Measurements from ENCODE around the gene SPEN.
"Not testable (repeated sequence)": the region's sequence is repeated elsewhere in the genome, so short reads cannot be mapped to it uniquely, and the experiment has no call there.

The SPEN gene

DNA sequence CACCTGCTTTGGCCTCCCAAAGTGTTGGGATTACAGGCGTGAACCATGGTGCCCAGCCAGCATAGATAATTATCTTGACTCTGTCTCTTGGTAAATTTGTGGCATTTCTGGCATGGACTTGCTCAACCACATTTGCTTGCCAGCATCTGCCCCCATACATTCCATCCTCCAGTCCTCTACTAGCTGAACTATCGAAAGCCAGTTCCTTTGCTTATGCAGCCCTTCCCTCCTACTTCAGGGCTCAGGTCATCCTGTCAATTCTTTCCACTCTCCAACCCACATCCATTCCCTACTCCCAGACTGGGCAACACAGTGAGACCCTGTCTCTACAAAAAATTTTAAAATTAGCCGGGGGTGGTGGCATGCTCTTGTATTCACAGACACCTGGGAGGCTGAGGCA lies 27.0 kb upstream of the SPEN start:
- Mint-ChIP-seq H3K36me3 (no peaks in the 10 kb centered on the region), H3K27ac (no peak overlapping the region), H3K9me3 (no peaks in the 10 kb centered on the region), H3K27me3 (no peaks in the 10 kb centered on the region), H3K4me3 (no peak overlapping the region), H3K4me1 (peaks cover 11% of the 10 kb centered on the region)
- CTCF ChIA-PET: no interaction called here
- DNase-seq: no peak

DNA sequence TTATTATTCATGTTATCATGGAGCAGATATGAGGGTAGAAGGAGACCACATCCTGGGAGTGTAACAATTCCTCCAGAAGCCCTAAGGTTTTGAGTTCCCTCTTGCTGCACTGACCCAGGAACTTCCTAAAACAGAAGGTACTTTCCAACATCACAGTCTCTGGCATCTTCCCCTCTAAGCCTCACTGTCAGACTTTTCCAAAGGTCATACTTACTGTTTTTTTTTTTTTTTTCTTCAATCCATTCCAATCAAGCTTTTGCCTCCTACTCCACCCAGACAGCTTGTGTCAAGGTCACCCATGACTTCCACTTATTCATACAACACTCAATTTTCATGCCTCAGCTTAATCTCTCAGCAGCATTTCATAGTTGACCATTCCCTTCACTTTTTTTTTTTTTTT lies 21.7 kb upstream of the SPEN start:
- peaks cover 5% of the 10 kb centered on the region for H3K36me3 Mint-ChIP-seq
- no peak overlapping the region for H3K27ac Mint-ChIP-seq
- CTCF ChIA-PET: no interaction called here
- H3K4me1 Mint-ChIP-seq: peaks cover 25% of the 10 kb centered on the region
- H3K4me3 Mint-ChIP-seq: no peak overlapping the region
- H3K27me3 Mint-ChIP-seq: no peaks in the 10 kb centered on the region
- DNase-seq: no peak
- no peaks in the 10 kb centered on the region for H3K9me3 Mint-ChIP-seq

DNA sequence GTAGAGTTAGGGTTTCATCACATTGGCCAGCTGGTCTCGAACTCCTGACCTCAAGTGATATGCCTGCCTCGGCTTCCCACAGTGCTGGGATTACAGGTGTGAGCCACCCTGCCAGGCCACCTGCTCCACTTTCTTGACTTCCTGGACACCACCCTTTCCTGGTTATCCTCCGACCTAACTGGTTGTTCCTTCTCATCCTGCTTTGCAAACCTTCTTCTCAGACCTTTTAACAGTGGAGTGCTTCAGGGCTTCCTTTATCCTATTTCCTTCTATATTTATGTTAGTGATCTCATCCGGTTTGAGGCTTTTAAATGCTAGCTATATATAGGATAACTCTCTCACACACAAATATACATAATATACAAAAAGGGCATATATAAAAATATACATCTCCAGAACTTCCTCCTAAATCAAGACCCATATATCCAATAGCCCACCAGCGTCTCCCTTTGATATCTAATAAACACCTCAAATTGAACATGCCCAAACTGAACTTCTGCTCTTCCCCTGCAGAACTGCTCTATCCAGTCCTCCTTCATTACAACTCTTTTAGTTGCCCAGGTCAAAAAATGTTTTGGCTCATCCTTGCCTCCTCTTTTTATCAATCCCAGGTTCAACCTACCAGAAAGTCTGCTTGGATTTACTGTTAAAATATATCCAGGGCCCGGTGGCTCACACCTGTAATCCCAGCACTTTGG lies 20.5 kb upstream of the SPEN start:
- H3K27ac Mint-ChIP-seq: no peak overlapping the region
- peaks cover 9% of the 10 kb centered on the region for H3K36me3 Mint-ChIP-seq
- no peaks in the 10 kb centered on the region for H3K27me3 Mint-ChIP-seq
- CTCF ChIA-PET: interaction anchor here (0.7 to 1.0 kb wide), 2 partner anchors 12 to 18 kb away, joined by 3 to 4 read pairs; no protein-coding TSS in a partner anchor
- peaks cover 32% of the 10 kb centered on the region for H3K4me1 Mint-ChIP-seq
- DNase-seq: no peak
- no peak overlapping the region for H3K4me3 Mint-ChIP-seq
- no peaks in the 10 kb centered on the region for H3K9me3 Mint-ChIP-seq

DNA sequence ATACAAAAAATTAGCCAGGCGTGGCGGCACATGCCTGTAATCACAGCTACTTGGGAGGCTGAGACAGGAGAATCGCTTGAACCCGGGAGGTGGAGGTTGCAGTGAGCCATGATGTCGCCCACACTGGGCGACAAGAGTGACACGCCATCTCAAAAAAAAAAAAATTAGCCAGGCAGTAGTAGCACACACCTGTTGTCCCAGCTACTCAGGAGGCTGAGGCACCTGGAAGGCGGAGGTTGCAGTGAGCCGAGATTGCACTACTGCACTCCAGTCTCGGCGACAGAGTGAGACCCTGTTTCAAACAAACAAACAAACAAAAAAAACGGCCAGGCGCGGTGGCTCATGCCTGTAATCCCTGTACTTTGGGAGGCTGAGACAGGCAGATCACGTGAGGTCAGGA lies 19.9 kb upstream of the SPEN start:
- not testable (repeated sequence) for H3K27me3 Mint-ChIP-seq, DNase-seq, H3K27ac Mint-ChIP-seq, H3K9me3 Mint-ChIP-seq, H3K4me3 Mint-ChIP-seq
- peaks cover 10% of the 10 kb centered on the region for H3K36me3 Mint-ChIP-seq
- CTCF ChIA-PET: interaction anchor here (1.0 kb wide), 1 partner anchor 17 kb away, joined by 4 read pairs; no protein-coding TSS in a partner anchor
- H3K4me1 Mint-ChIP-seq: peaks cover 33% of the 10 kb centered on the region

DNA sequence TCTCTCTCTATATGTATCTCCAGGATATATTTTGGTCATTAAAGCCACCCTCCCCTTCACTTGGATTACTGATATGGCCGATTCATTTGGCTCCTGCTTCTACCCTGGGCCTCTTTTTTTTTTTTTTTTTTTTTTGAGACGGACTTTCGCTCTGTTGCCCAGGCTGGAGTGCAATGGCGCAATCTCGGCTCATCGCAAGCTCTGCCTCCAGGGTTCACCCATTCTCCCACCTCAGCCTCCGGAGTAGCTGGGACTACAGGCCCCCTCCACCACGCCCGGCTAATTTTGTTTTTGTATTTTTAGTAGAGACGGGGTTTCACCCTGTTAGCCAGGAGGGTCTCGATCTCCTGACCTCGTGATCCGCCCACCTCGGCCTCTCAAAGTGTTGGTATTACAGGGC lies 18.6 kb upstream of the SPEN start:
- H3K27ac Mint-ChIP-seq, CTCF ChIA-PET, H3K27me3 Mint-ChIP-seq, DNase-seq, H3K9me3 Mint-ChIP-seq, H3K4me3 Mint-ChIP-seq: not testable (repeated sequence)
- Mint-ChIP-seq H3K36me3 (peaks cover 10% of the 10 kb centered on the region), H3K4me1 (peaks cover 37% of the 10 kb centered on the region)

DNA sequence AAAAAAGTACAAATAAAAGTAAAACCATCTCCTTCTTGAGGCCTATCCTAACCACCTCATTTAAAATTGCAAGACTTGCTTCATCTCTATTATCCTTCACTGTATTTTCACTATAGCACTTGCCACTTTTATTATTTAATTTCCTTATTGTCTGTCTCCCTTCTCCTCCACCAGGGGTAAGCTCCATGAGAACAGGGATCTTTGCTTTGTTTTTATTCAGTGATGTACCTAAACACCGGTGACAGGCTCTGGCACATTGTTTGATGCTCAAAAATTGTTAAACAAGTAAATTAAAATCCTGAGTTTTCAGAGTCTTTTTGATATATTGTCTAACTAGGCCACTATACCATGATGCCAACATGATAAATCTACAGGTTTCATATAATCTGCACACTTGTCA lies 17.2 kb upstream of the SPEN start:
- Mint-ChIP-seq H3K27me3 (peaks cover 3% of the 10 kb centered on the region), H3K4me3 (no peak overlapping the region), H3K27ac (no peak overlapping the region), H3K4me1 (peaks cover 37% of the 10 kb centered on the region), H3K36me3 (peaks cover 10% of the 10 kb centered on the region), H3K9me3 (no peaks in the 10 kb centered on the region)
- no peak for DNase-seq
- CTCF ChIA-PET: no interaction called here

DNA sequence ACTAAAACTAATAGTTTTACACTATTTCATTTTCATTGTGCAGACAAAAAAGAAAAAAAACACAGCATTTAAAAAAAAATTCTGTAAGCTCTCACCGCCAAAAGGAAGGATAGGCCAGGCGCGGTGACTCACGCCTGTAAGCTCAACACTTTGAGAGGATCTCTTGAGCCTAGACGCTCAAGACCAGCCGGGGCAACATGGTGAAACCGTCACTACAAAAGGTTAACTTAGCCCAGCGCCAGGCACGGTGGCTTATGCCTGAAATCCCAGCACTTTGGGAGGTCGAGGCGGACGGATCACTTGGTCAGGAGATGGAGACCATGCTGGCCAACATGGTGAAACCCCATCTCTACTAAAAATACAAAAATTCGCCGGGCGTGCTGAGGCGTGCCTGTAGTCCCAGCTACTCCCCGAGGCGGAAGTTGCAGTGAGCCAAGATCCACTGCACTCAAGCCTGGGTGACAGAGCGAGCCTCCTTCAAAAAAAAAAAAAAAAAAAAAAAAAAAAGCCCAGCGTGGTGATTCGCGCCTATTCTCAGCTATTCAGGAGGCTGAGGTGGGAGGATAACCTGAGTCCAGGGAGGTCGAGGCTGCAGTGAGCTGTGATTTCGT lies 14.3 kb upstream of the SPEN start:
- H3K4me3 Mint-ChIP-seq: peak overlapping the region; percentile 85
- peak; percentile 72 for DNase-seq
- H3K27ac Mint-ChIP-seq: peak overlapping the region; percentile 98
- peaks cover 11% of the 10 kb centered on the region for H3K27me3 Mint-ChIP-seq
- H3K9me3 Mint-ChIP-seq: no peaks in the 10 kb centered on the region
- peaks cover 50% of the 10 kb centered on the region for H3K4me1 Mint-ChIP-seq
- peaks cover 10% of the 10 kb centered on the region for H3K36me3 Mint-ChIP-seq
- CTCF ChIA-PET: interaction anchor here (0.8 to 1.7 kb wide), 6 partner anchors 9 to 223 kb away, joined by 3 to 12 read pairs (median 6); partner anchors contain the start of gene SPEN

DNA sequence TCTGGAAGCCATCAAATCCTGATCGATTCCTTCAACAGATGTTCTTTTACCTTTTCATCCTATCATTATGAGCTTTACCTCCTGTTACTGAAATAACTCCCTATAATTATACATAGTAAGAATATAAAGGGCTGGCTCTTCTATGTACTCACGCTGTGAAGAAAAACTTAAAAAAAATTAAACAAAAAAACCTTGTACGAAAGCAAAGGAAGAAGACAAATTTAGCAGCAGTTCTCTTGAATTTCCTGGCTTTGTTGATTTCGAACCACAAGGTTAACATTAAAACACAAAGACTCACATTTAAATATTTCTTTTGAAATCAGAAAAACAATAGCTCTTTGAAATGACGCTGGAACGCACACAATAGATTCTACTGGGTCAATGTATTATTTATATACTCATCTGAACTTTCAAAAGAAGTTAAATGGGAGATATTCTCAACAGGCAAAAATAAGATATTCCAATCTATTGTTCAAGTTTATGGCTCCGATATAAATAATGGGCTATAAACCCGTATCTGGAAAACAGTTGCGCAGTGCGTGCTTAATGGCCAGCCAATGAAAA lies 13.6 kb upstream of the SPEN start:
- peaks cover 50% of the 10 kb centered on the region for H3K4me1 Mint-ChIP-seq
- CTCF ChIA-PET: interaction anchor here (0.6 to 1.7 kb wide), 7 partner anchors 9 to 18 kb away, joined by 3 to 12 read pairs (median 5); partner anchors contain the start of gene SPEN
- no peaks in the 10 kb centered on the region for H3K9me3 Mint-ChIP-seq
- H3K27ac Mint-ChIP-seq: peak overlapping the region; percentile 98
- peaks cover 10% of the 10 kb centered on the region for H3K36me3 Mint-ChIP-seq
- DNase-seq: no peak
- H3K4me3 Mint-ChIP-seq: peak overlapping the region; percentile 85
- peaks cover 11% of the 10 kb centered on the region for H3K27me3 Mint-ChIP-seq

DNA sequence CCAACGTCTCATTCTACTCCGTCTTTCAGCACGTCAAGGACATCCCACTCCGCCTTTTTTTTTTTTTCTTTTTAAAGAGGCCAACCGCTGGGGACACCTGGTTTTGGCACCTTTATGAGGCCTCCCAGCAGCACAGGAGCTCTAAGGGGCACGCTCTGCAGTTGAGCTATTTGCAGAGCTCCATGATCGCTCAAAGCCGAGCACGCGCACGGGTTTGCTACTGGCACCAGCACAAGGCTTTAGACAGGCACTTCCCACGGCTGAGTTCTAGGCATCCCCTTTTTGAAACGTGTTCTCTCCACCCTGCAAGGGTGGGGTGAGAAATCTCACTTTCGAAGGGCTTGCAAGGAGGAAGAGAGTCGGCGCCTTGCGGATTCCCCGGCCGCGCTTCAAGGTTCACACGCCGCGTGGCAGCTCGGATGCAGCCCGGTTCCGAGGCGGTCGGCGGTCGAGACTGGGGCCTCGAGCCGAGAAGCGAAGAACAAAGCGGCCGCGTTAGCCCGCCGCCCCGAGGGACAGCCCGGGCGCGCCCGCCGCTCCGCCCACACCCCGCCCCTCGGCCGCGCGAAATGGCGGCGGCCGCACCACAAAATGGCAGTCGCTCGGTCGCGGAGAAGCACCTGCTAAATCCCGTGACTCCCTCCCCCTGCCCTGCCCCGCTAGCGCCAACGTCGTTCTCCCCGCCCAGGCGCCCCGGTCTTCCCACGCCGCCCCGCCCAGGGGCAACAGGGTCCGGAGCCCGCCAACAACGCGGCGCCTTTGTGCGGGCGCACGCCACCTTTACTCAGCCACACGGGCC lies 12.9 kb upstream of the SPEN start:
- CTCF ChIA-PET: interaction anchor here (0.6 to 1.7 kb wide), 4 partner anchors 9 to 19 kb away, joined by 3 to 7 read pairs (median 4); no protein-coding TSS in a partner anchor
- Mint-ChIP-seq H3K9me3 (no peaks in the 10 kb centered on the region), H3K4me3 (peak overlapping the region; percentile 85), H3K27me3 (peaks cover 11% of the 10 kb centered on the region), H3K4me1 (peaks cover 45% of the 10 kb centered on the region), H3K36me3 (peaks cover 10% of the 10 kb centered on the region), H3K27ac (peak overlapping the region; percentile 98)
- peak; percentile 92 for DNase-seq

DNA sequence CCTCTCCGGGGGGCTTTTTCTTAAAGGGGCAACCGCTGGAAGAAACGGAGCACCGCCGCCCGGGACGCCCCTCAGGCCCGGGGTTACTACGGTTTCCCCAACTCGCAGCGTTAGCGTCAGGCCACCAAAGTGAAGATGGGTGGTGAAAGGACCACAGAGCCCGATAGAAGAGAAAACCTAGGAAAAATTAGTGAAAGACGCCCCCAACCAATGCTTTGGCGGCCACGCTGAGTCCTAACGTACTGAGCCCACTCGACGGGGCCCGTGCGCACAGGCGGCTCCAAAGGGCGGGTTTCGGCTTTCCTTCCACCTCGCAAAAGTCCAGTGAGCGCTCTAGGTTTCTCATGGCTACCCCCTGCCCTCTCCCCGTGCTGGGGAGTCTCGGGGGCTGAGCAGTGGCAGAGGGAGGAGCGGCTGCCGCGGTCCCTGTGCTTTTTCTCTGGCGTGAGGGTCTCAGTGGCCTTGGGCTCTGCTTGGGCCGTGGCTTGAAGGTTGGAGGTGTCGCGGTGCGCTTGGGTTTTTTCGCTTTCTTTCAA lies 12.2 kb upstream of the SPEN start:
- Mint-ChIP-seq H3K27ac (peak overlapping the region; percentile 98), H3K27me3 (peaks cover 11% of the 10 kb centered on the region), H3K4me3 (peak overlapping the region; percentile 85), H3K9me3 (no peaks in the 10 kb centered on the region), H3K36me3 (peaks cover 9% of the 10 kb centered on the region), H3K4me1 (peaks cover 38% of the 10 kb centered on the region)
- no peak for DNase-seq
- CTCF ChIA-PET: interaction anchor here (0.7 kb wide), 1 partner anchor 20 kb away, joined by 3 read pairs; no protein-coding TSS in a partner anchor

DNA sequence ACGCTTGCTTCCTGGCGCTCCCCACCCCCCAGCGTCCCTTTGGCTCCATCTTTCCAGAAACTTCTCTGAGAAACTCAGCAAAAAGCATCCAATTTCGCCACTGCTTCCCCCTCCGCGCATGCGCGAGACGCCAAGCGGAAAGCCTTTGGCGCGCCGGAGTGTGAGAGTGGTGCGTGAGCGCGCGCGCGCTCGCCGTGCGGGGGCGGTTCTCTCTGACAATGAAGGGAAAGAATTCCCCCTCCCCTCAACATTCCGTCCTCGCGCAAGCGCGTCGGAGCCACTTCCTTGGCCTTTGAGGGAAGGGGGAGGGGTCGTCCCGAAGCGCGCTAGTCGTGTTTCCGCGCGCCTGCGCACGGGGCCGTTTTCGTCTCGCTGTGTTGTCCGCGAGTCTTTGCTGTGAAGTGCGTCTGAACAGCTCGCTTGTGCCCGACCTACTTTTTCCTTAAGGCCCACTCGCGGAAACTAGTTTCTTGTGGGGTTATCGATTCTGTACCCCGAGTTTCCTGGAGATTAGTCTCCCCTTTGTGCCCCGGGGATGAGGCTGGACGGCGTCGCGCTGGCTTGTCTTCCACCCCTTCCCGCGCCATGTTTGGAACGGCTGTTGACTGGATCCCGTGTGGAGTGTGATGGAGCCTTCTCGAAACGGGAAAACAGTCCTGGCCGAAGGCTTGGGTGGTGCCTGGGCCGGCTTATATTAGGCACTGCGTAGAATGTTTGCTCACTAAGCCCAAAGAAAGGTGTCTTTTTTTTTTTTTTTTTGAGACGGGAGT lies 11.6 kb upstream of the SPEN start:
- Mint-ChIP-seq H3K27me3 (peaks cover 11% of the 10 kb centered on the region), H3K36me3 (peaks cover 5% of the 10 kb centered on the region), H3K9me3 (no peaks in the 10 kb centered on the region), H3K27ac (peak overlapping the region; percentile 98), H3K4me3 (peak overlapping the region; percentile 85), H3K4me1 (peaks cover 32% of the 10 kb centered on the region)
- peak; percentile 99 for DNase-seq
- CTCF ChIA-PET: interaction anchor here (0.7 kb wide), 1 partner anchor 20 kb away, joined by 3 read pairs; no protein-coding TSS in a partner anchor

DNA sequence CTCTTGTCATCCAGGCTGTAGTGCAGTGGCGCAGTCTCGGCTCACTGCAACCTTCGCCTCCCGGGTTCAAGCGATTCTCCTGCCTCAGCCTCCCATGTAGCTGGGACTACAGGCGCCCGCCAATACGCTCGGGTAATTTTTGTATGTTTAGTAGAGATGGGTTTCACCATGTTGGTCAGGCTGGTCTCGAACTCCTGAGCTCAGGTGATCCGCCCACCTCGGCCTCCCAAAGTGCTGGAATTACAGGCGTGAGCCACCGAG lies 11.1 kb upstream of the SPEN start:
- H3K36me3 Mint-ChIP-seq, CTCF ChIA-PET, H3K9me3 Mint-ChIP-seq, DNase-seq: not testable (repeated sequence)
- Mint-ChIP-seq H3K27me3 (peaks cover 11% of the 10 kb centered on the region), H3K4me3 (peak overlapping the region; percentile 85), H3K27ac (peak overlapping the region; percentile 98), H3K4me1 (peaks cover 31% of the 10 kb centered on the region)

DNA sequence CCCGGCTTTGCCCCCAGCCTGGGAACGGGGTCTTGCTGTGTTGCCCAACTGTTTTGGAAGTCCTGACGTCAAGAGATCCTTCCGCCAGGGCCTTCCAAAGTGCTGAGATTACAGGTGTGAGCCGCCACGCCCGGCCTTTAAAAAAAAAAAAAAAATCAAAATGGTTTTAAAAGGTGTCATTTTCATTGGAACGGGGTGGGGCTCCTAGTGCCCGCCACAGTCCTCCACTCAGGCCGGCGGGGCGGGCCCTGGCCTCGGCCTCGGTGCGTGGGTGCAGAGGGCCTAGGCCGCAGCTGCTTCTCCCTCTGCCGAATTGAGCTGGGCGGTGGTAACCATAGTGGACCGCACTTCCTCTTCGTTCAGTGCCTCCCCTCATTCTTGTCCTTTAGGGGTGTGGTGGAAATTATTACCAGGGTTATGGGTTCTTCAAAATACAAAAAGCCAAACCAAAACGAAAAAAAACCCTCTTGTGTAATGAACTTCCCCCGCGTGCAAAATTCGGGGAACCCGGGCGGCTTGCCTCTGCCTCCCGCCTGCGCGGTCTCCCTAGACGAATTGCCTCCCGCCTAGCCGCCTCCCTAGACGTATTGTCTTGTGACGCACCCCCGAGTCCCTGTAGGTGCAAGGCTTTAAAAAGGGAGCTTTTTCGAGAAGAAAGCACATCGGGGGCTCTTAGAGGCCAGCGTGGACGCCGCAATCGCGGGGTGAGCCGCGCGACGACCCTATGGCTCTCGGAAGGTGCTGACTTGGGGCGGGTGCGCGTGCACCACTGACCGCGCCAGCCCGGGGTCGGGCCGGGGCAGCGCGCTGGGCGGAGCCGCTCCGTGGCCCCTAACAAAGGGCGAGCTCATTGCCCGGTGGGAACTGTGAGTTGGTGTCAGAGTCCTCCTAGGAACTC lies 10.5 kb upstream of the SPEN start:
- Mint-ChIP-seq H3K4me1 (peaks cover 26% of the 10 kb centered on the region), H3K27me3 (peaks cover 11% of the 10 kb centered on the region), H3K27ac (peak overlapping the region; percentile 98), H3K4me3 (peak overlapping the region; percentile 85), H3K9me3 (no peaks in the 10 kb centered on the region), H3K36me3 (no peaks in the 10 kb centered on the region)
- peak; percentile 70 for DNase-seq
- CTCF ChIA-PET: no interaction called here

All from activated naive CD4-positive, alpha-beta T cell treated with anti-CD3 and anti-CD28 coated beads, Interleukin-2, amount 10 ng/mL, durations not matched to agents 7 days and 5 days (primary cell).